ENCODE data around the gene YARS2. TPM values are rescaled to one million over a fixed set of nuclear protein-coding genes. Genes with fewer than 3 reads are reported as not detected.
"Not testable (repeated sequence)": the region's sequence is repeated elsewhere in the genome, so short reads cannot be mapped to it uniquely, and the experiment has no call there.

Gene YARS2
- total RNA-seq, 1 donor from 2014 or later = 23.6 TPM

- Histone ChIP-seq H3K27ac (no peak overlapping the region), H3K9me3 (no peaks in the 10 kb centered on the region), H3K27me3 (no peaks in the 10 kb centered on the region), H3K4me1 (no peaks in the 10 kb centered on the region), H3K36me3 (peaks cover 0 to 13% of the 10 kb centered on the region in 2 donors), H3K4me3 (no peak overlapping the region)
- intact Hi-C loops (cut with DNase I) = no loop called here
- no peak for DNase-seq (ENCODE audit: extremely low spot score in 2 of 2)
- TF ChIP-seq POLR2AphosphoS5 (IDR thresholded peaks at IDR 0.05; ENCODE audit: insufficient read depth in 1 of 2, low read depth in 1 of 2) (no peak), POLR2A (IDR thresholded peaks at IDR 0.05) (no peak), CTCF (IDR thresholded peaks at IDR 0.05) (no peak)
Measured at GRCh38 chr12:32706335-32707024, 49.2 kb downstream of the YARS2 start.

- H3K9me3 ChIP-seq = no peaks in the 10 kb centered on the region
- H3K4me3 ChIP-seq = no peak overlapping the region
- intact Hi-C loops (cut with DNase I) = no loop called here
- no peak overlapping the region for H3K27ac ChIP-seq
- no peaks in the 10 kb centered on the region for H3K4me1 ChIP-seq
- H3K27me3 ChIP-seq = no peaks in the 10 kb centered on the region
- no peak for DNase-seq (ENCODE audit: extremely low spot score in 2 of 2)
- TF ChIP-seq POLR2AphosphoS5 (IDR thresholded peaks at IDR 0.05; ENCODE audit: insufficient read depth in 1 of 2, low read depth in 1 of 2) (no peak), POLR2A (IDR thresholded peaks at IDR 0.05) (no peak), CTCF (IDR thresholded peaks at IDR 0.05) (no peak)
- H3K36me3 ChIP-seq = peaks cover 0 to 7% of the 10 kb centered on the region in 2 donors
Measured at GRCh38 chr12:32705783-32706182, 49.9 kb downstream of the YARS2 start.

GRCh38 chr12:32702946-32703345 lies 52.8 kb downstream of the YARS2 start:
- H3K27me3 ChIP-seq = no peaks in the 10 kb centered on the region

GRCh38 chr12:32702473-32702872 lies 53.2 kb downstream of the YARS2 start:
- Histone ChIP-seq H3K27ac (no peak overlapping the region), H3K4me1 (no peaks in the 10 kb centered on the region), H3K9me3 (no peaks in the 10 kb centered on the region), H3K4me3 (no peak overlapping the region), H3K27me3 (no peaks in the 10 kb centered on the region), H3K36me3 (no peaks in the 10 kb centered on the region)
- no peak for DNase-seq (ENCODE audit: extremely low spot score in 2 of 2)
- intact Hi-C loops (cut with DNase I) = no loop called here
- TF ChIP-seq CTCF (IDR thresholded peaks at IDR 0.05) (no peak), POLR2AphosphoS5 (IDR thresholded peaks at IDR 0.05; ENCODE audit: insufficient read depth in 1 of 2, low read depth in 1 of 2) (no peak), POLR2A (IDR thresholded peaks at IDR 0.05) (no peak)

More at GRCh38 chr12:32702946-32703345, 52.8 kb downstream of the YARS2 start:
- Histone ChIP-seq H3K27ac (no peak overlapping the region), H3K36me3 (no peaks in the 10 kb centered on the region), H3K4me3 (no peak overlapping the region), H3K4me1 (no peaks in the 10 kb centered on the region), H3K9me3 (no peaks in the 10 kb centered on the region)
- DNase-seq (ENCODE audit: extremely low spot score in 2 of 2) = no peak
- intact Hi-C loops (cut with DNase I) = no loop called here
- TF ChIP-seq POLR2A (IDR thresholded peaks at IDR 0.05) (no peak), CTCF (IDR thresholded peaks at IDR 0.05) (no peak), POLR2AphosphoS5 (IDR thresholded peaks at IDR 0.05; ENCODE audit: insufficient read depth in 1 of 2, low read depth in 1 of 2) (no peak)

- H3K27ac ChIP-seq; DNase-seq (ENCODE audit: extremely low spot score in 2 of 2); H3K27me3 ChIP-seq; H3K4me3 ChIP-seq; H3K4me1 ChIP-seq; H3K36me3 ChIP-seq; intact Hi-C loops (cut with DNase I); H3K9me3 ChIP-seq: not testable (repeated sequence)
Measured at GRCh38 chr12:32699437-32699836, 56.3 kb downstream of the YARS2 start.
